ENCODE results near the gene GDAP1L1. TPM values are rescaled to one million over a fixed set of nuclear protein-coding genes. Genes with fewer than 3 reads are reported as not detected.

GDAP1L1 gene
- total and polyA plus RNA-seq, 2 donors (not counting 3 experiments of a cell fraction or from before 2014, with no cell fraction given): not detected

- no TSS peak for BruUV-seq (replicated peaks)
- no peaks in the 10 kb centered on the region for H3K36me3 ChIP-seq (ENCODE audit: control insufficient read depth in 2 of 2, extremely low read depth in 1 of 2, insufficient read depth in 2 of 2, low read length in 2 of 2)
- H3K27ac ChIP-seq (ENCODE audit: insufficient read depth, low read depth, low read length): no peak overlapping the region
- no peaks in the 10 kb centered on the region for H3K79me2 ChIP-seq (ENCODE audit: control insufficient read depth, insufficient read depth, low read length)
- no peaks in the 10 kb centered on the region for H4K20me1 ChIP-seq (replicated peaks; ENCODE audit: control insufficient read depth, extremely low read depth, insufficient read depth, low read length)
- H2AFZ ChIP-seq (ENCODE audit: low read depth, low read length): no peak overlapping the region
- TF ChIP-seq MAX (IDR thresholded peaks at IDR 0.05; ENCODE audit: insufficient read depth, insufficient read length): no peak
- no peak for TF ChIP-seq MYC (IDR thresholded peaks at IDR 0.05; ENCODE audit: low read depth, low read length)
- TF ChIP-seq GATA2 (IDR thresholded peaks at IDR 0.05; ENCODE audit: insufficient read depth, insufficient read length, low read depth, low read length): no peak
- no peak for TF ChIP-seq JUN (IDR thresholded peaks at IDR 0.05; ENCODE audit: borderline replicate concordance, insufficient read depth, insufficient read length, low read depth)
- TF ChIP-seq POLR2A (IDR thresholded peaks at IDR 0.05; ENCODE audit: low read depth, low read length): no peak
- no peak for TF ChIP-seq CTCF (IDR thresholded peaks at IDR 0.05; ENCODE audit: extremely low read depth in 1 of 2, insufficient read depth in 1 of 2, low read depth in 1 of 2, low read length in 2 of 2)
- no peak for TF ChIP-seq POLR2AphosphoS5 (IDR thresholded peaks at IDR 0.05; ENCODE audit: insufficient read depth, low read depth, low read length)
- TF ChIP-seq EZH2 (IDR thresholded peaks at IDR 0.05; ENCODE audit: borderline replicate concordance, low read depth, low read length, severe bottlenecking): no peak
- no peak for TF ChIP-seq FOS (IDR thresholded peaks at IDR 0.05; ENCODE audit: borderline replicate concordance, insufficient read depth, low read length)
- dilution Hi-C loops (cut with MboI; ENCODE audit: extremely low pct_ligation_motif_present, low sequenced_read_pairs) (no loop called here), intact Hi-C loops (cut with micrococcal nuclease) (no loop called here)
- H3K4me1 ChIP-seq (ENCODE audit: control insufficient read depth, extremely low read depth, insufficient read depth, low read length): no peaks in the 10 kb centered on the region
- H3K9me1 ChIP-seq (replicated peaks; ENCODE audit: control insufficient read depth, extremely low read depth, insufficient read depth, low read length): no peaks in the 10 kb centered on the region
- H3K4me2 ChIP-seq (ENCODE audit: insufficient read depth, low read length): no peak overlapping the region
- no peak for DNase-seq (ENCODE audit: low read depth, low spot score)
- no peak overlapping the region for H3K4me3 ChIP-seq (replicated peaks in 1 of 3; ENCODE audit: insufficient read depth in 1 of 3, low read depth in 1 of 3, low read length in 3 of 3)
- no peak overlapping the region for H3K9ac ChIP-seq (replicated peaks; ENCODE audit: extremely low read depth, insufficient read depth, low read length)
- ChIA-PET CTCF (interaction anchor here (0.6 to 1.7 kb wide), 3 partner anchors 10 to 80 kb away, joined by 3 to 4 read pairs (median 3); partner anchors contain the start of gene FITM2), POLR2A (no interaction called here)
- H3K9me3 ChIP-seq (replicated peaks; ENCODE audit: control insufficient read depth, insufficient read depth, low read length): no peaks in the 10 kb centered on the region
- FAIRE-seq: no peak
- no peaks in the 10 kb centered on the region for H3K27me3 ChIP-seq (ENCODE audit: control insufficient read depth in 2 of 2, insufficient read depth in 2 of 2, low read length in 2 of 2)
Measured at GRCh38 chr20:44231193-44231592, 15.9 kb upstream of the GDAP1L1 start.
